SKM-1 (cell line): ENCODE data around the gene DNAJC10.

ENCODE experiments used
- DNase-seq: peaks from one replicate; lab custom pipeline; 2025; ENCODE audit not compliant: unreplicated experiment; lab: John Stamatoyannopoulos, UW

Gene DNAJC10

DNA sequence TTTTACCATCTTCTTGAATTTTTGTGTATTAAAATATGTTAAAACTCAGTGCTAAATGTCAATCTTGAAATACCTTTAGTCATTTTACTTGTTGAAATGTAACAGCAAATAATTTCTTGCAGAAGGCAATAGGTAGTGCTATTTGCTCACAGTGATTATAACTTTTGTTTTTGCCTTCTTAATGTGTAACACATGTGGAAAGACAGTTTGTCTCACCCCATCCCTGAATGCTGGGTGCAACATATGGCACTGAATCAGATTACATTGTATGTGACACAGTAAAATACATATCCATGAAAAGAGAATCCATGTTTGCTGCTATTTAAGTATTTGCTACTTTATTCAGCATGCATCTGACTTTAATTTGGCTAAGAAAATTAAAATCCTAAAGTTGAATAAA is 115.0 kb downstream of the DNAJC10 start:
- no peak for DNase-seq

DNA sequence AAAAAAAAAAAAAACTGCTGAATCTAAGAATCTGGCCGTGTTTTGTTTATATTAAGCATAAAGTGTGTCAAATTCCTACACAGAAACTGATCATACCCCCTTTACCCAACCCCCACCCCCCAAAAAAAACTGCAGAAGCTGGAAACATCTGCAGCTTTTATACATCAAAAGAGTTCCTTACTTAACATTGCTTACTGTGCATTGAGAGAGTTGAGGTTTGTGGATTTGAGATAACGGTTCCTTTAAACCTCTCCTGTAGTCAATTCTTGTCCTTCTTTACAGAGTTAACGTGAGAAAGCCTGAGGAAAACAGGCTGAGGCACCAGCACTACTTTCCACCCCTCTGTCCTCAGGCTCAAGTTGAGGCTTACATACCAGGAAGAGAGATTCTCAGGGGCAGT is 115.9 kb downstream of the DNAJC10 start:
- no peak for DNase-seq

DNA sequence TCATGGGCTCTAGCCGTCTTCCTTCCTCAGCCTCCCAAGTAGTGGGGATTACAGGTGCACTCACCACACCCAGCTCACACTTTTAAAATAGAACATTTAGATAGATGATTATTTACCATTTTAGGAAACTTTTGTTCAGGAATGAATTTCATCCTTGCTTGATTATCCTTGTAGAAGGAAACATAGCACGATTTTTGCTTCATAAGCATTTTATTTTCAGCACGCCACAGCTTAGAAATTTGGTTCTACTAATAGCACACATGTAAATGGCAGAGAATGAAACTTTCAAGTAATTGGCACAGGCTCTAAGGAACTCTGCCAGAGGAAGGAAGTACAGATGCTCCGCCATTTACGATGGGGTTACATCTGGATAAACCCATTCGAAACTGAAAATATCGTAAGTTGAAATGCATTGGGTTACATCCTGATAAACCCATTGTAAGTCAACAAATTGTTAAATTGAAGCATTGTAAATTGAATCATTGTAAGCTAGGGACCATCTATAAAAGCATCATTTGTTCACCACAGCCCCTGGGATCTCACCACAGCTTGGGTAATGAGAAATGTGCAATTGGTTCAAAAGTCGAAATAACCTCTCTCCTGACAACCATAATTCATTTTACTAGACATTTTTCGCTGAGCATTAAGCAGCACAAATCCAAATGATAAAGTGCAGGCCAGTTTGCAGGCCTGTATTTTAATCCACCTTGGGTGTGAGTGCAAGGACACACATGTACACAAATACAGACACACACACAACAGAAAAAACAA is 117.2 kb downstream of the DNAJC10 start:
- no peak for DNase-seq

DNA sequence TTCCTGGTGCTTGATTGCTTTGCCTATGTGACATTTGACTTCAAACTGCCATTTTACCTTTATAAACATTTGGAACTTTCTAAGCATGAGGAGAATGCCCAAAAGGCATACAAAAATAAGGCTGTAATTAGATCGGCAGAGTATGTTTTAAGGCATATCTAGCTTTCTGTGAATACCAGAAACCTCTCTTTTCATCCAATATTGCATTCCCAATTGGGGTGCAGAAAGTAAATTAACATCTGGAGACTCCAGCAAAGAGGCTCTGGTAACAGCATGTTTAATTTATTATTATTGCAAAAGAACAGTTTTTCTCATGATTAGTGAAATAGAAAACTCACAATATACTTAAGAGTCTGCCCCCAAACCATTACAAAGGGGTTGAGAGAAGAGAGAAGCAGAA is 118.2 kb downstream of the DNAJC10 start:
- DNase-seq = no peak

DNA sequence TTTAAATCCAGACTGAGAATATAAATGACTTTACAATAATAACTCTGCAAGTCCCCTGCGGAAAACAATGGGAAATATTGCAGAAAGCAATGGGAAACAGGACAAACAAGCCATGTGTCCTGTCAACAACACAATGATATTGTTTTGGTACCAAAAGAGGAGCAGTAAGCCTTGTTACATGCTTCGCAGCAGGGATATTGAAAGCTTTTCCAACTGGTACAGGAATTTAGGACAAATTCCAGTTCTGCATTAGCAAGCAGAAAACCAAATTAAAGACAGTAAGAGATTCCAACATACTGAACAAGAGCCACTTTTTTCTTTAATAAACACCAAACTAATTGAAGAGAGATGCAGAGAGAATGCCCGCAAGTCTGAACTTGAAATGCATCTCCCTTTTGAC is 120.4 kb downstream of the DNAJC10 start:
- no peak for DNase-seq
